Measurements from ENCODE around the gene GEMIN2.

The GEMIN2 gene

DNA sequence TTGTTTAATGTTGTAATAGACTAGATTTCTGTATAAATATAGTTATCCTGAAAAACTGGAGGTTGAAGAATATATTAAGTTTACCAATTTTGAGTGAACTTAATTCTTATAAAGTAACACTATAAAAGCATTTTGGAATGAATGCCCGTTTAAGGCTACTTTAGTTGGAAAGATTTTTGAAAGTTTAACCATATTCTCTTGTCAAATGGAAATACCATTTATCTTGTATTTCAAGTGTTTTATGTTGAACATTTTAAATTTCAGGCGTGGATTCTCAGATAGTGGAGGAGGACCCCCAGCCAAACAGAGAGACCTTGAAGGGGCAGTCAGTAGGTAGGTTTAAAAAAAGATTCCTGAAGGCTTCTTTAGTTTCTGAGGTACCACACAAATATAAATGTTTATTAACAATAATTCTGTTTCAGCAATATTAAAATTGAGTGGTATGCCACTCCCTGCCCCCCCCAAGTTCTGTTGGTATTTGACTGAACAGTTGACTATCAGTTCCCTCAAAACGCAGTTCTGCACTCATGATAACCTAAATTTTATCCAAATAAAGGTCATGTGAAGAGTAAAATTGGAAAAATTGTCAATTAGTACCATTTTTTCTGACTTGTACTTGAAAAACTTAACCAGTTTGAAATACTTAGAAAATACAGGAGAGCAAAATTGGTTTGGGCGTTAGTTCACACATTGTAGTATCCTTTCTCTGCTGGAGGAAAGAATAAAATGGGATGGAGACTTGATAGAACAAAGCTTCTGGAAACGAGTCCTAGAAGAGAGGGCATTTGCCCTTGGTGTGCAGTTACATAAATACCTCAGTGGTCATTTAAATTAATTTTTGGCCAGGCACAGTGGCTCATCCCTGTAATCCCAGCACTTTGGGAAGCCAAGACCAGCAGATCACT, 62.4 kb downstream of the GEMIN2 start:
- DNase-seq (ENCODE audit: extremely low spot score) = no peak
- ChIA-PET CTCF (no interaction called here), POLR2A (interaction anchor here (1.3 to 1.7 kb wide), 2 partner anchors 22 to 62 kb away, joined by 3 to 11 read pairs; partner anchors contain the start of gene GEMIN2)
- no peak for TF ChIP-seq CTBP1 (IDR thresholded peaks at IDR 0.05; ENCODE audit: borderline replicate concordance)
- TF ChIP-seq NFRKB (IDR thresholded peaks at IDR 0.05) = no peak
- no peak for TF ChIP-seq SP1 (IDR thresholded peaks at IDR 0.05)
- TF ChIP-seq FOXA1 (IDR thresholded peaks at IDR 0.05) = no peak
- TF ChIP-seq TARDBP (IDR thresholded peaks at IDR 0.05) = no peak
- no peak for TF ChIP-seq FOXM1 (IDR thresholded peaks at IDR 0.05; ENCODE audit: borderline replicate concordance)
- TF ChIP-seq LEF1 (IDR thresholded peaks at IDR 0.05; ENCODE audit: borderline replicate concordance) = no peak
- TF ChIP-seq HDGF (IDR thresholded peaks at IDR 0.05; ENCODE audit: borderline replicate concordance) = no peak
- TF ChIP-seq FOXK2 (IDR thresholded peaks at IDR 0.05) = no peak
- no peak for TF ChIP-seq ARNT (IDR thresholded peaks at IDR 0.05)
- TF ChIP-seq BHLHE40 (IDR thresholded peaks at IDR 0.05; ENCODE audit: borderline replicate concordance) = no peak
- no peak for TF ChIP-seq L3MBTL2 (conservative IDR thresholded peaks at IDR 0.05)
- TF ChIP-seq, protein P1, sequence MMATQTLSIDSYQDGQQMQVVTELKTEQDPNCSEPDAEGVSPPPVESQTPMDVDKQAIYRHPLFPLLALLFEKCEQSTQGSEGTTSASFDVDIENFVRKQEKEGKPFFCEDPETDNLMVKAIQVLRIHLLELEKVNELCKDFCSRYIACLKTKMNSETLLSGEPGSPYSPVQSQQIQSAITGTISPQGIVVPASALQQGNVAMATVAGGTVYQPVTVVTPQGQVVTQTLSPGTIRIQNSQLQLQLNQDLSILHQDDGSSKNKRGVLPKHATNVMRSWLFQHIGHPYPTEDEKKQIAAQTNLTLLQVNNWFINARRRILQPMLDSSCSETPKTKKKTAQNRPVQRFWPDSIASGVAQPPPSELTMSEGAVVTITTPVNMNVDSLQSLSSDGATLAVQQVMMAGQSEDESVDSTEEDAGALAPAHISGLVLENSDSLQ (IDR thresholded peaks at IDR 0.05) = no peak
- TF ChIP-seq ZNF384 (IDR thresholded peaks at IDR 0.05) = no peak
- no peak for TF ChIP-seq SUZ12 (IDR thresholded peaks at IDR 0.05)
- TF ChIP-seq ELF4 (IDR thresholded peaks at IDR 0.05) = no peak

DNA sequence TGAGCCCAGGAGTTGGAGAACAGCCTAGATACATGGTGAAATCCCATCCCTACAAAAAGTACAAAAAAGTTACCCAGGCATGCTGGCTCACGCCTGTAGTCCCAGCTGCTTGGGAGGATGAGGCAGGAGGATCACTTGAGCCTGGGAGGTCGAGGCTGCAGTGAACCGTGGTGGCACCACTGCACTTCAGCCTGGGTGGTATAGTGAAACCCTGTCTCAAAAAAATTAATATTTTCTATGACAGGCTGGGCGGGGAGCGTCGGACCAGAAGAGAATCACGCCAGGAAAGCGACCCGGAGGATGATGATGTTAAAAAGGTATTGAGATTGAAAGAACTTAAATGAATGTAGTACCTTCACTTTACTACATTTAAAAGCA, 63.0 kb downstream of the GEMIN2 start:
- DNase-seq (ENCODE audit: extremely low spot score) = no peak
- POLR2A ChIA-PET = no interaction called here
- TF ChIP-seq CTBP1 (IDR thresholded peaks at IDR 0.05; ENCODE audit: borderline replicate concordance) = no peak
- TF ChIP-seq SP1 (IDR thresholded peaks at IDR 0.05) = no peak
- no peak for TF ChIP-seq TARDBP (IDR thresholded peaks at IDR 0.05)
- no peak for TF ChIP-seq ZNF384 (IDR thresholded peaks at IDR 0.05)
- CTCF ChIA-PET = no interaction called here

DNA sequence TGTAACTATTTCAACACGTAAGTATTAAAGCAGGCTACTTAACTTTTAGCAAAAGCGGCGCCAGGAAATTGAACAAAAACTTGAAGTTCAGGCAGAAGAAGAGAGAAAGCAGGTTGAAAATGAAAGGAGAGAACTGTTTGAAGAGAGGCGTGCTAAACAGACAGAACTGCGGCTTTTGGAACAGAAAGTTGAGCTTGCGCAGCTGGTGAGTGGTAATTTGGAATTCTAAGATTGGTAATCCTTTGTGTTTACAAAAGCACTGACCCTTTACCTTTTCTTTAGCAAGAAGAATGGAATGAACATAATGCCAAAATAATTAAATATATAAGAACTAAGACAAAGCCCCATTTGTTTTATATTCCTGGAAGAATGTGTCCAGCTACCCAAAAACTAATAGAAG, 64.9 kb downstream of the GEMIN2 start:
- CTCF ChIA-PET = no interaction called here

DNA sequence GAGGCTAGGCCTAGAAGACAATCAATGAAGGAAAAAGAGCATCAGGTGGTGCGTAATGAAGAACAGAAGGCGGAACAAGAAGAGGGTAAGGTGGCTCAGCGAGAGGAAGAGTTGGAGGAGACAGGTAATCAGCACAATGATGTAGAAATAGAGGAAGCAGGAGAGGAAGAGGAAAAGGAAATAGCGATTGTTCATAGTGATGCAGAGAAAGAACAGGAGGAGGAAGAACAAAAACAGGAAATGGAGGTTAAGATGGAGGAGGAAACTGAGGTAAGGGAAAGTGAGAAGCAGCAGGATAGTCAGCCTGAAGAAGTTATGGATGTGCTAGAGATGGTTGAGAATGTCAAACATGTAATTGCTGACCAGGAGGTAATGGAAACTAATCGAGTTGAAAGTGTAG, 66.4 kb downstream of the GEMIN2 start:
- TF ChIP-seq, protein P1 (IDR thresholded peaks at IDR 0.05) = no peak
- TF ChIP-seq CTBP1 (IDR thresholded peaks at IDR 0.05; ENCODE audit: borderline replicate concordance) (no peak), FOXK2 (IDR thresholded peaks at IDR 0.05) (no peak)
- CTCF ChIA-PET = no interaction called here
- no peak for DNase-seq (ENCODE audit: extremely low spot score)
- POLR2A ChIA-PET = interaction anchor here (7.2 kb wide), 1 partner anchor 10 kb away, joined by 51 read pairs; the partner anchor contains the start of gene TRAPPC6B

More for the DNA sequence above, 64.9 kb downstream of the GEMIN2 start:
- TF ChIP-seq ARNT (IDR thresholded peaks at IDR 0.05) (no peak), SP1 (IDR thresholded peaks at IDR 0.05) (no peak), LEF1 (IDR thresholded peaks at IDR 0.05; ENCODE audit: borderline replicate concordance) (no peak), ELF4 (IDR thresholded peaks at IDR 0.05) (no peak), L3MBTL2 (conservative IDR thresholded peaks at IDR 0.05) (no peak), HDGF (IDR thresholded peaks at IDR 0.05; ENCODE audit: borderline replicate concordance) (no peak), BHLHE40 (IDR thresholded peaks at IDR 0.05; ENCODE audit: borderline replicate concordance) (no peak), TARDBP (IDR thresholded peaks at IDR 0.05) (no peak)
- DNase-seq (ENCODE audit: extremely low spot score) = no peak
- POLR2A ChIA-PET = interaction anchor here (0.6 to 1.6 kb wide), 2 partner anchors 9 to 247 kb away, joined by 3 to 8 read pairs; partner anchors contain the start of gene TRAPPC6B

DNA sequence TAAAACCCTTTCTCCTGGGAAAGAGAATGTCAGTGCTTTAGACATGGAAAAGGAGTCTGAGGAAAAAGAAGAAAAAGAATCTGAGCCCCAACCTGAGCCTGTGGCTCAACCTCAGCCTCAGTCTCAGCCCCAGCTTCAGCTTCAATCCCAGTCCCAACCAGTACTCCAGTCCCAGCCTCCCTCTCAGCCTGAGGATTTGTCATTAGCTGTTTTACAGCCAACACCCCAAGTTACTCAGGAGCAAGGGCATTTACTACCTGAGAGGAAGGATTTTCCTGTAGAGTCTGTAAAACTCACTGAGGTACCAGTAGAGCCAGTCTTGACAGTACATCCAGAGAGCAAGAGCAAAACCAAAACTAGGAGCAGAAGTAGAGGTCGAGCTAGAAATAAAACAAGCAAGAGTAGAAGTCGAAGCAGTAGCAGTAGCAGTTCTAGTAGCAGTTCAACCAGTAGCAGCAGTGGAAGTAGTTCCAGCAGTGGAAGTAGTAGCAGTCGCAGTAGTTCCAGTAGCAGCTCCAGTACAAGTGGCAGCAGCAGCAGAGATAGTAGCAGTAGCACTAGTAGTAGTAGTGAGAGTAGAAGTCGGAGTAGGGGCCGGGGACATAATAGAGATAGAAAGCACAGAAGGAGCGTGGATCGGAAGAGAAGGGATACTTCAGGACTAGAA, 67.0 kb downstream of the GEMIN2 start:
- no peak for DNase-seq (ENCODE audit: extremely low spot score)
- TF ChIP-seq CTBP1 (IDR thresholded peaks at IDR 0.05; ENCODE audit: borderline replicate concordance) (no peak), ELF4 (IDR thresholded peaks at IDR 0.05) (no peak), ZNF384 (IDR thresholded peaks at IDR 0.05) (no peak), NFRKB (IDR thresholded peaks at IDR 0.05) (no peak), TARDBP (IDR thresholded peaks at IDR 0.05) (no peak), FOXA1 (IDR thresholded peaks at IDR 0.05) (no peak), BHLHE40 (IDR thresholded peaks at IDR 0.05; ENCODE audit: borderline replicate concordance) (no peak)
- POLR2A ChIA-PET = interaction anchor here (7.2 kb wide), 1 partner anchor 11 kb away, joined by 51 read pairs; the partner anchor contains the start of gene TRAPPC6B

DNA sequence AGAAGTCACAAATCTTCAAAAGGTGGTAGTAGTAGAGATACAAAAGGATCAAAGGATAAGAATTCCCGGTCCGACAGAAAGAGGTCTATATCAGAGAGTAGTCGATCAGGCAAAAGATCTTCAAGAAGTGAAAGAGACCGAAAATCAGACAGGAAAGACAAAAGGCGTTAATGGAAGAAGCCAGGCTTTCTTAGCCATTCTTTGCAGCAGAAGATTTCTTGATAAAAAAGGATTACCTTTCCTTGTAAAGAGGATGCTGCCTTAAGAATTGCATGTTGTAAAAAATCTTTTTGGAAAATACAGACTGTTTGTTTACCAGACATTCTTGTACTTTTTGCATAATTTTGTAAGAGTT, 67.5 kb downstream of the GEMIN2 start:
- POLR2A ChIA-PET = interaction anchor here (7.2 kb wide), 1 partner anchor 11 kb away, joined by 51 read pairs; the partner anchor contains the start of gene TRAPPC6B
- DNase-seq (ENCODE audit: extremely low spot score) = no peak
- no peak for TF ChIP-seq SUZ12 (IDR thresholded peaks at IDR 0.05)
- TF ChIP-seq, protein P1 (IDR thresholded peaks at IDR 0.05) = no peak
- CTCF ChIA-PET = no interaction called here

More for the DNA sequence above, 67.0 kb downstream of the GEMIN2 start:
- CTCF ChIA-PET = no interaction called here
